Measurements from ENCODE around the gene PIGS. TPM values are rescaled to one million over a fixed set of nuclear protein-coding genes. Genes with fewer than 3 reads are reported as not detected.
"Not testable (repeated sequence)": the region's sequence is repeated elsewhere in the genome, so short reads cannot be mapped to it uniquely, and the experiment has no call there.

PIGS gene
- total and polyA plus RNA-seq, 9 of the 15 experiments (the other 6 are each of a cell fraction or from before 2014, with no cell fraction given) = 47.5 to 138 (median 57.6) TPM

GRCh38 chr17:28604031-28604430 lies 32.7 kb upstream of the PIGS start:
- H3K79me2 ChIP-seq (ENCODE audit: control insufficient read depth, insufficient read depth, low read length); DNase-seq (ENCODE audit: extremely low read depth in 1 of 4, low spot score in 3 of 4); H4K20me1 ChIP-seq (replicated peaks; ENCODE audit: control insufficient read depth, insufficient read depth, low read length); in situ Hi-C loops (cut with MboI); H2AFZ ChIP-seq (ENCODE audit: low read depth, low read length); intact Hi-C loops (cut with micrococcal nuclease); H3K9me1 ChIP-seq (ENCODE audit: control insufficient read depth, insufficient read depth, low read length); H3K4me3 ChIP-seq; H3K9me3 ChIP-seq (replicated peaks; ENCODE audit: control insufficient read depth, insufficient read depth, low read depth, low read length); BruUV-seq (replicated peaks); FAIRE-seq; H3K27me3 ChIP-seq (ENCODE audit: control insufficient read depth in 2 of 2, insufficient read depth in 2 of 2, low read length in 2 of 2); H3K27ac ChIP-seq (ENCODE audit: extremely low read depth, low read depth, low read length); H3K9ac ChIP-seq (ENCODE audit: insufficient read depth in 1 of 2, low read depth in 2 of 2, low read length in 2 of 2); POLR2A ChIA-PET; ATAC-seq; H3K4me2 ChIP-seq (ENCODE audit: insufficient read depth, low read length): not testable (repeated sequence)
- peaks cover 22% of the 10 kb centered on the region; the same call in 1 of the 3 replicates for H3K36me3 ChIP-seq (ENCODE audit: control insufficient read depth, insufficient read depth, low read length)
- CTCF ChIA-PET (ENCODE audit: low intra/inter-chr PET ratio) = interaction anchor here (0.7 kb wide), 1 partner anchor 962 kb away, joined by 5 read pairs; no protein-coding TSS in a partner anchor
- TF ChIP-seq POLR2G (IDR thresholded peaks at IDR 0.05; ENCODE audit: low read depth, low read length) = 0 out of 2 replicates have a peak, but pooled peaks have one; percentile 17
- 100% methylated on average over 2 of the region's 31 CpGs for WGBS (ENCODE audit: insufficient coverage, low coverage, missing lambda C conversion rate)
- H3K4me1 ChIP-seq (replicated peaks in 1 of 2; ENCODE audit: control insufficient read depth in 2 of 2, insufficient read depth in 2 of 2, low read length in 2 of 2) = peaks cover 0 to 11% of the 10 kb centered on the region in 2 experiments; a peak in 2 of 5 replicates

- intact Hi-C loops (cut with micrococcal nuclease) = loop anchor here (2.0 to 10.0 kb wide), 4 partner anchors 29 to 328 kb away; partner anchors contain the start of genes DHRS13, NEK8, PIGS and TLCD1
- Histone ChIP-seq H3K36me3 (ENCODE audit: control insufficient read depth, insufficient read depth, low read length) (peaks cover 28% of the 10 kb centered on the region), H3K4me3 (peak overlapping the region; percentile 81), H3K27ac (ENCODE audit: extremely low read depth, low read depth, low read length) (peak overlapping the region; percentile 88), H3K9ac (ENCODE audit: insufficient read depth in 1 of 2, low read depth in 2 of 2, low read length in 2 of 2) (peak overlapping the region; percentile 97 to 98), H3K9me3 (replicated peaks; ENCODE audit: control insufficient read depth, insufficient read depth, low read depth, low read length) (no peaks in the 10 kb centered on the region), H3K4me1 (replicated peaks in 1 of 2; ENCODE audit: control insufficient read depth in 2 of 2, insufficient read depth in 2 of 2, low read length in 2 of 2) (peaks cover 8 to 16% of the 10 kb centered on the region in 2 experiments; a peak in 4 of 5 replicates), H3K79me2 (ENCODE audit: control insufficient read depth, insufficient read depth, low read length) (peaks cover 22% of the 10 kb centered on the region), H3K27me3 (ENCODE audit: control insufficient read depth in 2 of 2, insufficient read depth in 2 of 2, low read length in 2 of 2) (no peaks in the 10 kb centered on the region), H3K9me1 (ENCODE audit: control insufficient read depth, insufficient read depth, low read length) (no peaks in the 10 kb centered on the region), H3K4me2 (ENCODE audit: insufficient read depth, low read length) (peak overlapping the region; percentile 90), H4K20me1 (replicated peaks; ENCODE audit: control insufficient read depth, insufficient read depth, low read length) (no peaks in the 10 kb centered on the region), H2AFZ (ENCODE audit: low read depth, low read length) (peak overlapping the region; percentile 92)
- CTCF ChIA-PET (ENCODE audit: low intra/inter-chr PET ratio) = no interaction called here
- ATAC-seq (peak; percentile 77), DNase-seq (ENCODE audit: extremely low read depth in 1 of 4, low spot score in 3 of 4) (peak; percentile 45 to 87 (median 61)), FAIRE-seq (peak; percentile 89)
- POLR2A ChIA-PET = interaction anchor here (0.6 to 15.9 kb wide), 15 partner anchors 11 to 587 kb away, joined by 3 to 274 read pairs (median 4); partner anchors contain the start of genes ALDOC, BLTP2, PIGS and RPL23A
- 4% methylated on average over 40 of the region's 40 CpGs for WGBS (ENCODE audit: insufficient coverage, low coverage, missing lambda C conversion rate)
- in situ Hi-C loops (cut with MboI) = no loop called here
- BruUV-seq (replicated peaks) = TSS peak; percentile 88
- TF ChIP-seq PREB (CRISPR knock-in tag; IDR thresholded peaks at IDR 0.05) (peak; percentile 99; the same call in 1 of the 2 replicates), BCOR (IDR thresholded peaks at IDR 0.05) (peak; percentile 79), HSF4 (CRISPR knock-in tag; IDR thresholded peaks at IDR 0.05; ENCODE audit: borderline replicate concordance) (no peak), ATF2 (CRISPR knock-in tag; IDR thresholded peaks at IDR 0.05) (no peak), FOXJ3 (CRISPR knock-in tag; IDR thresholded peaks at IDR 0.05) (no peak), POLR2G (IDR thresholded peaks at IDR 0.05; ENCODE audit: low read depth, low read length) (peak; percentile 61; the same call in 1 of the 2 replicates), NONO (IDR thresholded peaks at IDR 0.05; ENCODE audit: low read depth in 2 of 2, low read length in 1 of 2) (peak in 1 of 2 experiments; percentile 22; a peak in 1 of 4 replicates), KAT7 (CRISPR knock-in tag; IDR thresholded peaks at IDR 0.05; ENCODE audit: borderline replicate concordance) (peak; percentile 90; the same call in 1 of the 2 replicates), PTTG1 (tag; IDR thresholded peaks at IDR 0.05; ENCODE audit: low read depth) (no peak), NUFIP1 (IDR thresholded peaks at IDR 0.05; ENCODE audit: partially characterized antibody) (no peak), ZKSCAN3 (CRISPR knock-in tag; IDR thresholded peaks at IDR 0.05) (no peak)
Measured at GRCh38 chr17:28599311-28600184, 28.2 kb upstream of the PIGS start.
